Panc1 (cell line): ENCODE measurements around the gene SHC4. TPM values are rescaled to one million over a fixed set of nuclear protein-coding genes. Genes with fewer than 3 reads are reported as not detected.

Source experiments
- ATAC-seq: fragments of 200-7000 bp; cut with Tn5 transposase; 2 replicates; pipeline ENCODE4 v1.9.1; 2020; ENCODE audit warnings: mild to moderate bottlenecking, moderate library complexity
- BruUV-seq: library from RNA; stranded (reverse); fragments of 400-500 nt; replicated peaks from 2 replicates; lab custom pipeline; 2021; lab: Mats Ljungman, UMichigan
- CTCF ChIA-PET: fragments of 300-600 bp; sonication (Branson Sonifier 250); formaldehyde crosslinking; loops from one replicate; lab custom pipeline; 2022; ENCODE audit warnings: antibody characterized with exemption; lab: Charles Lee
- POLR2A ChIA-PET: fragments of 300-600 bp; sonication (Branson Sonifier 250); formaldehyde crosslinking; loops from one replicate; lab custom pipeline; 2022; ENCODE audit warnings: antibody characterized with exemption; lab: Charles Lee
- DNase-seq: peaks from one replicate; pipeline ENCODE4 v3.0.0-alpha.2; 2010; ENCODE audit warnings: low read depth, low spot score
- H3K27ac ChIP-seq: 2 replicates; pipeline ENCODE4 v1.5.1; 2011; ENCODE audit warnings: mild to moderate bottlenecking, low read length, inconsistent platforms
- H3K27me3 ChIP-seq: fragments of 200-500 bp; sonication (Bioruptor generic); 2 replicates; pipeline ENCODE4 v1.6.0; 2014; ENCODE audit warnings: low read length, inconsistent platforms; ENCODE audit not compliant: control insufficient read depth, insufficient read depth
- H3K36me3 ChIP-seq: fragments of 200-500 bp; sonication (Bioruptor generic); 2 replicates; pipeline ENCODE4 v1.5.1; 2014; ENCODE audit warnings: inconsistent platforms, mild to moderate bottlenecking, low read length, moderate library complexity; ENCODE audit not compliant: control insufficient read depth, insufficient read depth
- H3K4me1 ChIP-seq: 2 replicates; pipeline ENCODE4 v1.5.1; 2011; ENCODE audit warnings: inconsistent platforms, mild to moderate bottlenecking, low read length, moderate library complexity; ENCODE audit not compliant: control insufficient read depth, insufficient read depth
- H3K4me3 ChIP-seq, 2 experiments: 2 replicates each; pipeline ENCODE4 v1.5.1; 2011 to 2012; ENCODE audit warnings: low read depth in 2 of 2, low read length in 2 of 2, mild to moderate bottlenecking in 2 of 2, inconsistent platforms in 1 of 2, moderate library complexity in 1 of 2
- H3K9me3 ChIP-seq: fragments of 200-500 bp; sonication (Bioruptor generic); 2 replicates; pipeline ENCODE4 v1.5.1; 2014; ENCODE audit warnings: low read depth, mild to moderate bottlenecking, inconsistent platforms, low read length, moderate library complexity; ENCODE audit not compliant: control insufficient read depth, insufficient read depth
- POLR2AphosphoS5 ChIP-seq: IDR thresholded peaks from 2 replicates; pipeline ENCODE4 v1.6.1; 2012; ENCODE audit warnings: mild to moderate bottlenecking, low read depth, low read length, moderate library complexity
- SIN3A ChIP-seq: IDR thresholded peaks from 2 replicates; pipeline ENCODE4 v1.6.1; 2012; ENCODE audit warnings: low read depth, mild to moderate bottlenecking, low read length, moderate library complexity, borderline replicate concordance; ENCODE audit not compliant: insufficient read depth
- TCF7L2 ChIP-seq: IDR thresholded peaks from 2 replicates; pipeline ENCODE4 v1.6.1; 2011; ENCODE audit warnings: mild to moderate bottlenecking, low read depth, low read length, inconsistent platforms
- in situ Hi-C: cut with HindIII; loops from 2 replicates; pipeline ENCODE4 v1.10.0; 2016; ENCODE audit warnings: low sequenced_read_pairs, low pct_unique_long_range_greater_than_20kb
- intact Hi-C: fragments of 100-400 bp; cut with micrococcal nuclease; formaldehyde crosslinking; loops from one replicate; pipeline ENCODE4 v1.10.0; 2022; ENCODE audit not compliant: unreplicated experiment
- total RNA-seq: library from RNA; stranded (reverse); gene quantifications from one replicate; pipeline ENCODE4 v1.2.1, GENCODE V29; 2021; ENCODE audit not compliant: unreplicated experiment
- TF ChIP-seq, protein P1 (sequence below): fragments of 450-650 bp; IDR thresholded peaks from 2 replicates; pipeline ENCODE4 v1.5.1; 2017; ENCODE audit warnings: mild to moderate bottlenecking
- TF ChIP-seq, protein P2 (sequence below), 2 experiments: IDR thresholded peaks; 2 replicates each; pipeline ENCODE4 v1.6.1; 2011 to 2012; ENCODE audit warnings: low read depth in 2 of 2, control low read depth in 1 of 2, low read length in 1 of 2, mild to moderate bottlenecking in 1 of 2, moderate library complexity in 1 of 2; ENCODE audit not compliant: insufficient read depth in 1 of 2

Gene SHC4
- total RNA-seq, 1 experiment from 2014 or later, result 0.10 TPM

DNA sequence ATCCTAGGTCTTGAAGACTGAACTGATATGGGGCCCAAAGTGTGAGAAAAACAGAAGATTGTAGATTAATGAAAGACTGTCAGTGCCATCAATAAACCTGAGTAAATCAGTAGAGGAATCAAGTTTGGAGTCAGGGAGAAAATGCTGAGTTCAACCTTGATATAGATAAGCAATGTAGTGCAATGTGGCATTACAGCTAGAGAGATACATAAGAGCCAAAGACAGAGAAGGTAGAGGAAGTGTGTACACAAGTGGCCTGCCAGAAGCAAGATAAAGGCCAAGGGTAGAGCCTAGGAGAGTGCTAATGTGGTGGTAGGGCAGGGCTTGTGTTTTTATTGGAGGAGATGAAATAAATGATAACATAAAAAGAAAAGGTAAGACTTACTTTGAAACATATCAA lies 111.8 kb downstream of the SHC4 start:
- no TSS peak for BruUV-seq
- ChIA-PET CTCF (no interaction called here), POLR2A (no interaction called here)
- TF ChIP-seq TCF7L2 (no peak), POLR2AphosphoS5 (no peak), SIN3A (no peak)
- TF ChIP-seq, protein P1, sequence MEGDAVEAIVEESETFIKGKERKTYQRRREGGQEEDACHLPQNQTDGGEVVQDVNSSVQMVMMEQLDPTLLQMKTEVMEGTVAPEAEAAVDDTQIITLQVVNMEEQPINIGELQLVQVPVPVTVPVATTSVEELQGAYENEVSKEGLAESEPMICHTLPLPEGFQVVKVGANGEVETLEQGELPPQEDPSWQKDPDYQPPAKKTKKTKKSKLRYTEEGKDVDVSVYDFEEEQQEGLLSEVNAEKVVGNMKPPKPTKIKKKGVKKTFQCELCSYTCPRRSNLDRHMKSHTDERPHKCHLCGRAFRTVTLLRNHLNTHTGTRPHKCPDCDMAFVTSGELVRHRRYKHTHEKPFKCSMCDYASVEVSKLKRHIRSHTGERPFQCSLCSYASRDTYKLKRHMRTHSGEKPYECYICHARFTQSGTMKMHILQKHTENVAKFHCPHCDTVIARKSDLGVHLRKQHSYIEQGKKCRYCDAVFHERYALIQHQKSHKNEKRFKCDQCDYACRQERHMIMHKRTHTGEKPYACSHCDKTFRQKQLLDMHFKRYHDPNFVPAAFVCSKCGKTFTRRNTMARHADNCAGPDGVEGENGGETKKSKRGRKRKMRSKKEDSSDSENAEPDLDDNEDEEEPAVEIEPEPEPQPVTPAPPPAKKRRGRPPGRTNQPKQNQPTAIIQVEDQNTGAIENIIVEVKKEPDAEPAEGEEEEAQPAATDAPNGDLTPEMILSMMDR, result no peak
- TF ChIP-seq, protein P2, sequence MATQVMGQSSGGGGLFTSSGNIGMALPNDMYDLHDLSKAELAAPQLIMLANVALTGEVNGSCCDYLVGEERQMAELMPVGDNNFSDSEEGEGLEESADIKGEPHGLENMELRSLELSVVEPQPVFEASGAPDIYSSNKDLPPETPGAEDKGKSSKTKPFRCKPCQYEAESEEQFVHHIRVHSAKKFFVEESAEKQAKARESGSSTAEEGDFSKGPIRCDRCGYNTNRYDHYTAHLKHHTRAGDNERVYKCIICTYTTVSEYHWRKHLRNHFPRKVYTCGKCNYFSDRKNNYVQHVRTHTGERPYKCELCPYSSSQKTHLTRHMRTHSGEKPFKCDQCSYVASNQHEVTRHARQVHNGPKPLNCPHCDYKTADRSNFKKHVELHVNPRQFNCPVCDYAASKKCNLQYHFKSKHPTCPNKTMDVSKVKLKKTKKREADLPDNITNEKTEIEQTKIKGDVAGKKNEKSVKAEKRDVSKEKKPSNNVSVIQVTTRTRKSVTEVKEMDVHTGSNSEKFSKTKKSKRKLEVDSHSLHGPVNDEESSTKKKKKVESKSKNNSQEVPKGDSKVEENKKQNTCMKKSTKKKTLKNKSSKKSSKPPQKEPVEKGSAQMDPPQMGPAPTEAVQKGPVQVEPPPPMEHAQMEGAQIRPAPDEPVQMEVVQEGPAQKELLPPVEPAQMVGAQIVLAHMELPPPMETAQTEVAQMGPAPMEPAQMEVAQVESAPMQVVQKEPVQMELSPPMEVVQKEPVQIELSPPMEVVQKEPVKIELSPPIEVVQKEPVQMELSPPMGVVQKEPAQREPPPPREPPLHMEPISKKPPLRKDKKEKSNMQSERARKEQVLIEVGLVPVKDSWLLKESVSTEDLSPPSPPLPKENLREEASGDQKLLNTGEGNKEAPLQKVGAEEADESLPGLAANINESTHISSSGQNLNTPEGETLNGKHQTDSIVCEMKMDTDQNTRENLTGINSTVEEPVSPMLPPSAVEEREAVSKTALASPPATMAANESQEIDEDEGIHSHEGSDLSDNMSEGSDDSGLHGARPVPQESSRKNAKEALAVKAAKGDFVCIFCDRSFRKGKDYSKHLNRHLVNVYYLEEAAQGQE (IDR thresholded peaks at IDR 0.05; ENCODE audit: insufficient read depth in 1 of 2, low read depth in 2 of 2, low read length in 1 of 2), result no peak
- in situ Hi-C loops, result no loop called here
- Histone ChIP-seq H3K9me3 (no peaks in the 10 kb centered on the region), H3K4me1 (peaks cover 4% of the 10 kb centered on the region; the same call in 1 of the 2 replicates), H3K36me3 (no peaks in the 10 kb centered on the region), H3K27ac (no peak overlapping the region), H3K27me3 (no peaks in the 10 kb centered on the region), H3K4me3 (no peak overlapping the region)
- DNase-seq (no peak), ATAC-seq (no peak)
- intact Hi-C loops, result no loop called here

DNA sequence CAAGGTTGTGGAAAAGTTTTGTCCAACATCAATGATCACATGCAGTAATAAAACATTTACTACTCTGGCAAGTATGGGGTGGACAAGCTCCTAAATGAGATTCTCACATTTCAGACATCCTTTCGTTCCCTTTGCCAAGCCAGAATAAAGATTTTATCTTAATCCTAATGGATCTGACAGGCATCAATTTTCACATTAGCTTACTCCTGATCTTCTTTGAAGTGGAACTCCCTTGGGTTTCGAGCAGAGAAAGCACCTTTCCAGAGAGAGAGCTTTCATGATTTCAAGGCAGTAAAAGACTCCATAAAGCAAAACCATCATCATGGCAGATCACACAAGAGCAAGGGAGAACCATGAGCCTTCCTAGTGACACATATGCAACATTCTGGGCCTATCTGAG lies 113.1 kb downstream of the SHC4 start:
- ChIA-PET POLR2A (no interaction called here), CTCF (no interaction called here)
- ATAC-seq (no peak), DNase-seq (no peak)
- no peaks in the 10 kb centered on the region for H3K27me3 ChIP-seq
- H3K4me1 ChIP-seq, result no peaks in the 10 kb centered on the region
- H3K9me3 ChIP-seq, result no peaks in the 10 kb centered on the region
- no peak overlapping the region for H3K4me3 ChIP-seq
- in situ Hi-C loops, result no loop called here
- no TSS peak for BruUV-seq
- no peak overlapping the region for H3K27ac ChIP-seq
- intact Hi-C loops, result no loop called here
- H3K36me3 ChIP-seq, result no peaks in the 10 kb centered on the region
- TF ChIP-seq SIN3A (no peak), TCF7L2 (no peak), POLR2AphosphoS5 (no peak)
- TF ChIP-seq, protein P2 (IDR thresholded peaks at IDR 0.05; ENCODE audit: insufficient read depth in 1 of 2, low read depth in 2 of 2, low read length in 1 of 2), result no peak
- TF ChIP-seq, protein P1, result no peak
